Body of pancreas (tissue), 4 donors: ENCODE results near the gene EIF4EBP2. TPM values are rescaled to one million over a fixed set of nuclear protein-coding genes. Genes with fewer than 3 reads are reported as not detected.

Experiments
- ATAC-seq: fragments of 150-250 bp; one replicate; pipeline ENCODE4 v1.9.1; 2016
- DNase-seq, 4 donors: peaks; one replicate each; pipeline ENCODE4 v3.0.0-alpha.2; 2019
- H3K27ac ChIP-seq, 4 donors: fragments of 200-600 bp; sonication (generic); 1 replicate in 3 of 4; 2 replicates in 1 of 4; pipeline versions ENCODE4 v1.5.1 to v1.6.1; 2016 to 2019; ENCODE audit warnings: mild to moderate bottlenecking in 1 of 4, mixed read lengths in 1 of 4, moderate library complexity in 1 of 4
- H3K27me3 ChIP-seq, 2 donors: fragments of 200-600 bp; sonication (generic); one replicate each; pipeline ENCODE4 v1.6.0; 2016; ENCODE audit warnings: mild to moderate bottlenecking in 1 of 2
- H3K36me3 ChIP-seq, 2 donors: fragments of 200-600 bp; sonication (generic); replicated peaks in 1 of 2; 2 replicates each; pipeline ENCODE4 v1.5.1; 2016; ENCODE audit warnings: low read depth in 2 of 2; ENCODE audit not compliant: insufficient read depth in 1 of 2
- H3K4me1 ChIP-seq: fragments of 200-600 bp; sonication (generic); one replicate; pipeline ENCODE4 v1.6.0; 2016
- H3K4me3 ChIP-seq, 2 donors: fragments of 200-600 bp; sonication (generic); 1 replicate in 1 of 2; 2 replicates in 1 of 2; pipeline ENCODE4 v1.5.1; 2016 to 2019
- H3K9me3 ChIP-seq, 3 donors: fragments of 200-600 bp; sonication (generic); 1 replicate in 2 of 3; 2 replicates in 1 of 3; pipeline ENCODE4 v1.5.1; 2016
- POLR2A ChIP-seq, 3 donors: fragments of 450-650 bp; IDR thresholded peaks; one replicate each; pipeline ENCODE4 v1.6.1; 2016; ENCODE audit warnings: antibody characterized with exemption in 3 of 3, mild to moderate bottlenecking in 2 of 3
- WGBS, 2 donors: methylation state at CpG; one replicate each; pipeline ENCODE4 v1.1.5; 2017; 5-methylcytosine and 5-hydroxymethylcytosine counted together
- intact Hi-C: fragments of 100-400 bp; cut with DNase I; formaldehyde crosslinking; loops from one replicate; pipeline ENCODE4 v1.15.1; 2023
- total RNA-seq, 2 donors: library from RNA; depleted of rRNA; stranded (reverse); fragments of >200 nt; gene quantifications; one replicate each; pipeline ENCODE4 v1.1.0, GENCODE V29; 2016
- TF ChIP-seq, protein P1 (sequence below), 7 experiments: fragments of 450-650 bp in 4 of 7; fragments of 200-600 bp in 3 of 7; sonication (generic) in 3 of 7; IDR thresholded peaks; one replicate each; pipeline ENCODE4 v1.5.1; 2016 to 2019; ENCODE audit warnings: antibody characterized with exemption in 7 of 7

EIF4EBP2 gene
- total RNA-seq, 2 donors from 2014 or later, result 44.9 to 47.1 TPM

- no peak for ATAC-seq
- Histone ChIP-seq H3K27ac (no peak overlapping the region), H3K9me3 (no peaks in the 10 kb centered on the region), H3K36me3 (no peaks in the 10 kb centered on the region), H3K4me3 (no peak overlapping the region), H3K27me3 (no peaks in the 10 kb centered on the region), H3K4me1 (peaks cover 38% of the 10 kb centered on the region)
- 51 to 57% methylated on average over 4 to 7 of the region's 7 CpGs for WGBS, 2 donors
- no peak for TF ChIP-seq POLR2A (IDR thresholded peaks at IDR 0.05)
- TF ChIP-seq, protein P1, sequence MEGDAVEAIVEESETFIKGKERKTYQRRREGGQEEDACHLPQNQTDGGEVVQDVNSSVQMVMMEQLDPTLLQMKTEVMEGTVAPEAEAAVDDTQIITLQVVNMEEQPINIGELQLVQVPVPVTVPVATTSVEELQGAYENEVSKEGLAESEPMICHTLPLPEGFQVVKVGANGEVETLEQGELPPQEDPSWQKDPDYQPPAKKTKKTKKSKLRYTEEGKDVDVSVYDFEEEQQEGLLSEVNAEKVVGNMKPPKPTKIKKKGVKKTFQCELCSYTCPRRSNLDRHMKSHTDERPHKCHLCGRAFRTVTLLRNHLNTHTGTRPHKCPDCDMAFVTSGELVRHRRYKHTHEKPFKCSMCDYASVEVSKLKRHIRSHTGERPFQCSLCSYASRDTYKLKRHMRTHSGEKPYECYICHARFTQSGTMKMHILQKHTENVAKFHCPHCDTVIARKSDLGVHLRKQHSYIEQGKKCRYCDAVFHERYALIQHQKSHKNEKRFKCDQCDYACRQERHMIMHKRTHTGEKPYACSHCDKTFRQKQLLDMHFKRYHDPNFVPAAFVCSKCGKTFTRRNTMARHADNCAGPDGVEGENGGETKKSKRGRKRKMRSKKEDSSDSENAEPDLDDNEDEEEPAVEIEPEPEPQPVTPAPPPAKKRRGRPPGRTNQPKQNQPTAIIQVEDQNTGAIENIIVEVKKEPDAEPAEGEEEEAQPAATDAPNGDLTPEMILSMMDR (IDR thresholded peaks at IDR 0.05), result no peak
- intact Hi-C loops, result loop anchor here (10.0 kb wide), 1 partner anchor 278 kb away; no protein-coding TSS in a partner anchor
- DNase-seq, result no peak
Observed at GRCh38 chr10:70476249-70477035, 72.5 kb downstream of the EIF4EBP2 start.

GRCh38 chr10:70477661-70478162 is 73.8 kb downstream of the EIF4EBP2 start:
- Histone ChIP-seq H3K4me1 (peaks cover 42% of the 10 kb centered on the region), H3K27me3 (no peaks in the 10 kb centered on the region), H3K9me3 (no peaks in the 10 kb centered on the region), H3K4me3 (no peak overlapping the region), H3K36me3 (no peaks in the 10 kb centered on the region), H3K27ac (peak overlapping the region in 3 of 4 donors; percentile 63 to 74 (median 69))
- TF ChIP-seq, protein P1 (IDR thresholded peaks at IDR 0.05), result no peak
- TF ChIP-seq POLR2A (IDR thresholded peaks at IDR 0.05), result no peak
- peak; percentile 15 for ATAC-seq
- 13 to 33% methylated on average over 8 to 17 of the region's 27 CpGs for WGBS, 2 donors
- DNase-seq, result peak in 3 of 4 donors; percentile 23 to 43 (median 33)
- intact Hi-C loops, result loop anchor here (10.0 kb wide), 1 partner anchor 277 kb away; no protein-coding TSS in a partner anchor

Other genes starting within 250 kb of the EIF4EBP2 start
- 10 to 100 TPM; 26.0 to 29.8 TPM for gene SAR1A, start 233.6 kb upstream of the EIF4EBP2 start, total RNA-seq
- gene PPA1, start 170.7 kb upstream of the EIF4EBP2 start, total RNA-seq, result 100 to 1,000 TPM; 101 to 108 TPM
- not detected for gene NPFFR1, start 120.1 kb upstream of the EIF4EBP2 start, total RNA-seq
- gene LRRC20, start 21.5 kb upstream of the EIF4EBP2 start, total RNA-seq, result 1 to 10 TPM in 1 of 2 donors, under 1 TPM in 1; 0.66 to 1.6 TPM
- gene NODAL, start 37.5 kb downstream of the EIF4EBP2 start, total RNA-seq, result not detected
- 10 to 100 TPM in 1 of 2 donors, 1 to 10 TPM in 1; 4.9 to 11.7 TPM for gene PALD1, start 74.6 kb downstream of the EIF4EBP2 start, total RNA-seq
- 1 to 10 TPM; 2.1 to 6.3 TPM for gene PRF1, start 198.6 kb downstream of the EIF4EBP2 start, total RNA-seq